Fibroblast of the aortic adventitia (primary cell): ENCODE results near the gene PPM1J. TPM values are rescaled to one million over a fixed set of nuclear protein-coding genes. Genes with fewer than 3 reads are reported as not detected.

ENCODE experiments used
- DNase-seq: peaks from one replicate; pipeline ENCODE4 v3.0.0-alpha.2; 2010; ENCODE audit warnings: low read depth
- H3K4me3 ChIP-seq: 2 replicates; pipeline ENCODE4 v1.5.1; 2011; ENCODE audit warnings: low read depth, mild to moderate bottlenecking, control low read depth, low read length, moderate library complexity
- total RNA-seq: library from RNA; depleted of rRNA; stranded (reverse); fragments of >200 nt; gene quantifications from 2 replicates; pipeline ENCODE4 v1.2.3, GENCODE V29; 2012; ENCODE audit warnings: low replicate concordance
- TF ChIP-seq, protein P1 (sequence below): IDR thresholded peaks from 2 replicates; pipeline ENCODE4 v1.5.1; 2011; ENCODE audit warnings: mild to moderate bottlenecking, low read length, control low read depth, inconsistent platforms; ENCODE audit not compliant: insufficient read depth

The PPM1J gene
- total RNA-seq, 1 donor = 0.63 TPM

GRCh38 chr1:112708002-112708448, 7.1 kb downstream of the PPM1J start:
- DNase-seq = no peak
- peak overlapping the region; percentile 88 for H3K4me3 ChIP-seq
- TF ChIP-seq, protein P1, sequence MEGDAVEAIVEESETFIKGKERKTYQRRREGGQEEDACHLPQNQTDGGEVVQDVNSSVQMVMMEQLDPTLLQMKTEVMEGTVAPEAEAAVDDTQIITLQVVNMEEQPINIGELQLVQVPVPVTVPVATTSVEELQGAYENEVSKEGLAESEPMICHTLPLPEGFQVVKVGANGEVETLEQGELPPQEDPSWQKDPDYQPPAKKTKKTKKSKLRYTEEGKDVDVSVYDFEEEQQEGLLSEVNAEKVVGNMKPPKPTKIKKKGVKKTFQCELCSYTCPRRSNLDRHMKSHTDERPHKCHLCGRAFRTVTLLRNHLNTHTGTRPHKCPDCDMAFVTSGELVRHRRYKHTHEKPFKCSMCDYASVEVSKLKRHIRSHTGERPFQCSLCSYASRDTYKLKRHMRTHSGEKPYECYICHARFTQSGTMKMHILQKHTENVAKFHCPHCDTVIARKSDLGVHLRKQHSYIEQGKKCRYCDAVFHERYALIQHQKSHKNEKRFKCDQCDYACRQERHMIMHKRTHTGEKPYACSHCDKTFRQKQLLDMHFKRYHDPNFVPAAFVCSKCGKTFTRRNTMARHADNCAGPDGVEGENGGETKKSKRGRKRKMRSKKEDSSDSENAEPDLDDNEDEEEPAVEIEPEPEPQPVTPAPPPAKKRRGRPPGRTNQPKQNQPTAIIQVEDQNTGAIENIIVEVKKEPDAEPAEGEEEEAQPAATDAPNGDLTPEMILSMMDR = no peak

DNA sequence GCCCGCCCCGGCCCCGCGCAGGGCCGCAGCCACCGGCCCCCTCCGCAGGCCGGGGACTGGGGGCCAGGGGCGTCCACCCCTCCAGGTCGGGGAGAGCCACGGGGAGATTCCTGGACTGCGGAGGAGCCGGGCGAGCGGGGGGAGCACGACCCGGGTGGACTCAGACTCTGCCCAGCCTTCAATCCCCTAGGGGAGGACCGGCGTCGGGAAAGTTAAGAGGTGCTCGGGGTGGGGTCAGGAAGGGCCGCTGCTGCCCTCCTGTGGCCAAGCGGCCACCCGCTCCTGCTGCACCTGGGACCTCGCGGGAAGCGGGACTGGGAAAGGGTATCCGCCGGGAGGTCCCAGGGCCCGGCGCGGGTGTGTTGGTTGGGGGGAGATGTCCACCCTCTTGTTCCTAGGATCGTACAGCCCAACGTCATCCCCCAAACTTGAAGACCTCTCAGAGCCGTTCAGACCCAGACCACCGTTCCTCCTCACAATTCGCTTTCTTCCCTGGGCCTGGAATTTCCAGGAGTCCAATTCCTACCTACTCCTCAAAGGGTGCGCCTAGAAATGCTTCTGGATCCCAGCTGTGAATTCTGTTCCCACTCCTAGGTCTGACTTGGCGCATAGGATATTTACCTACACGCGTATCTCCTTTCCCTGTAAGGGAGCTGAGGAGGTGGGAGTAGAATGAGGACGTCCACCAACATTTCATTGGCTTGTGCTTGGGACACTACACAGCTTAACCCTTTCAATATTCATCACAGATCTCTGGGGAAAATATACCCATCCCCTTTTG, 7.7 kb downstream of the PPM1J start:
- peak; percentile 86 for DNase-seq
- TF ChIP-seq, protein P1 = peak; percentile 91
- peak overlapping the region; percentile 88 for H3K4me3 ChIP-seq

- TF ChIP-seq, protein P1 = no peak
- DNase-seq = peak; percentile 50
Observed at GRCh38 chr1:112706505-112707220, 8.5 kb downstream of the PPM1J start, which contains the start of gene RHOC. Gene RHOC, minus strand, starts transcription at chr1:112707127. Its CDS starts 3,328 bp downstream, at chr1:112703799.

GRCh38 chr1:112704934-112705627, 10.1 kb downstream of the PPM1J start:
- H3K4me3 ChIP-seq = peak overlapping the region; percentile 88
- TF ChIP-seq, protein P1 = no peak
- peak; percentile 91 for DNase-seq

More at GRCh38 chr1:112706505-112707220, 8.5 kb downstream of the PPM1J start, which contains the start of gene RHOC:
- H3K4me3 ChIP-seq = peak within 1 kb of the TSS; percentile 88

GRCh38 chr1:112704391-112704933, 10.7 kb downstream of the PPM1J start:
- no peak for DNase-seq
- H3K4me3 ChIP-seq = peak overlapping the region; percentile 88
- TF ChIP-seq, protein P1 = no peak

DNA sequence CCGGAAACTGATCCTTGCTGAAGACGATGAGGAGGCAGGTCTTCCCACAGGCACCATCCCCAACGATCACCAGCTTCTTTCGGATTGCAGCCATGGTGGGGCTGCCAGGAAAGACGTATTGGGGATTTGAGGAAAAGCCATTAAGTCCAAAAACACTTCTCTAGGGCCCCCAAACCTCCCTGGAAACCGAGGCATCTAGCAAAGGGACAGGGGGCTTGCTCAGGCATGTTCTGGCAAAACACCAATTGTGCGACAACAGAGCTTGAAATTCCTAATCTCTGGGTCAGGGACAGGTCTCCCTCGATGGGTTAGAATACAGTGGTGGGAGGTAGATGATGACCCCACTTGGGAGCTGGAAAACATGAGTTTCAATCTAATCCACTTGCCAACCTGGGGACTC, 11.4 kb downstream of the PPM1J start:
- H3K4me3 ChIP-seq = no peak overlapping the region
- TF ChIP-seq, protein P1 = no peak
- no peak for DNase-seq
